Fibroblast of upper back skin (primary cell): ENCODE measurements around the gene SEPHS2.
"Not testable (repeated sequence)": the region's sequence is repeated elsewhere in the genome, so short reads cannot be mapped to it uniquely, and the experiment has no call there.

Source experiments
- DNase-seq: peaks from one replicate; pipeline ENCODE4 v3.0.0-alpha.2; 2013

The SEPHS2 gene

GRCh38 chr16:30445408-30446202, at the start of gene SEPHS2:
SEPHS2 (minus strand) TSS chr16:30445874; CDS start chr16:30445727, 147 bp downstream.
- peak; percentile 98 for DNase-seq

GRCh38 chr16:30494709-30495108, 49.0 kb upstream of the SEPHS2 start:
- DNase-seq, result no peak

GRCh38 chr16:30493941-30494488, 48.3 kb upstream of the SEPHS2 start:
- DNase-seq, result no peak

GRCh38 chr16:30491744-30492308, 46.2 kb upstream of the SEPHS2 start:
- DNase-seq, result peak; percentile 87

GRCh38 chr16:30491229-30491628, 45.6 kb upstream of the SEPHS2 start:
- no peak for DNase-seq

GRCh38 chr16:30490210-30490609, 44.5 kb upstream of the SEPHS2 start:
- DNase-seq, result no peak

GRCh38 chr16:30488764-30489605, 43.3 kb upstream of the SEPHS2 start:
- DNase-seq, result no peak

GRCh38 chr16:30485818-30486436, 40.3 kb upstream of the SEPHS2 start:
- DNase-seq, result peak; percentile 20

GRCh38 chr16:30484887-30485286, 39.2 kb upstream of the SEPHS2 start:
- no peak for DNase-seq

GRCh38 chr16:30482366-30482765, 36.7 kb upstream of the SEPHS2 start:
- no peak for DNase-seq

- no peak for DNase-seq
Measured at GRCh38 chr16:30481381-30481780, 35.7 kb upstream of the SEPHS2 start.

GRCh38 chr16:30478766-30479478, 33.2 kb upstream of the SEPHS2 start:
- DNase-seq, result no peak

- DNase-seq, result not testable (repeated sequence)
Measured at GRCh38 chr16:30477773-30478172, 32.1 kb upstream of the SEPHS2 start.

GRCh38 chr16:30476991-30477390, 31.3 kb upstream of the SEPHS2 start:
- no peak for DNase-seq

- DNase-seq, result no peak
Measured at GRCh38 chr16:30474684-30475083, 29.0 kb upstream of the SEPHS2 start.

- DNase-seq, result no peak
Measured at GRCh38 chr16:30474074-30474452, 28.4 kb upstream of the SEPHS2 start.

- no peak for DNase-seq
Measured at GRCh38 chr16:30473231-30474073, 27.8 kb upstream of the SEPHS2 start.

GRCh38 chr16:30472328-30472942, 26.8 kb upstream of the SEPHS2 start, which contains the start of gene ITGAL:
ITGAL (plus strand) TSS chr16:30472742; CDS start chr16:30472838, 96 bp downstream.
- DNase-seq, result no peak

- no peak for DNase-seq
Measured at GRCh38 chr16:30470632-30470995, 24.9 kb upstream of the SEPHS2 start.

- no peak for DNase-seq
Measured at GRCh38 chr16:30470170-30470512, 24.5 kb upstream of the SEPHS2 start.

- DNase-seq, result no peak
Measured at GRCh38 chr16:30464078-30464477, 18.4 kb upstream of the SEPHS2 start.
